A549 treated with ZK216348 at 1 μM for 4 hours (cell line): ENCODE data around the gene PHOSPHO1. TPM values are rescaled to one million over a fixed set of nuclear protein-coding genes. Genes with fewer than 3 reads are reported as not detected.

Experiments
- total RNA-seq: library from RNA; stranded (reverse); fragments of 200-300 nt; extraction: Qiagen RNA extraction; gene quantifications from 5 replicates; pipeline ENCODE4 v1.2.3, GENCODE V29; 2022; ENCODE audit warnings: low read depth

Gene PHOSPHO1
- 0.33 to 0.97 TPM (median 0.42 TPM) in 5 replicates for total RNA-seq

DNA sequence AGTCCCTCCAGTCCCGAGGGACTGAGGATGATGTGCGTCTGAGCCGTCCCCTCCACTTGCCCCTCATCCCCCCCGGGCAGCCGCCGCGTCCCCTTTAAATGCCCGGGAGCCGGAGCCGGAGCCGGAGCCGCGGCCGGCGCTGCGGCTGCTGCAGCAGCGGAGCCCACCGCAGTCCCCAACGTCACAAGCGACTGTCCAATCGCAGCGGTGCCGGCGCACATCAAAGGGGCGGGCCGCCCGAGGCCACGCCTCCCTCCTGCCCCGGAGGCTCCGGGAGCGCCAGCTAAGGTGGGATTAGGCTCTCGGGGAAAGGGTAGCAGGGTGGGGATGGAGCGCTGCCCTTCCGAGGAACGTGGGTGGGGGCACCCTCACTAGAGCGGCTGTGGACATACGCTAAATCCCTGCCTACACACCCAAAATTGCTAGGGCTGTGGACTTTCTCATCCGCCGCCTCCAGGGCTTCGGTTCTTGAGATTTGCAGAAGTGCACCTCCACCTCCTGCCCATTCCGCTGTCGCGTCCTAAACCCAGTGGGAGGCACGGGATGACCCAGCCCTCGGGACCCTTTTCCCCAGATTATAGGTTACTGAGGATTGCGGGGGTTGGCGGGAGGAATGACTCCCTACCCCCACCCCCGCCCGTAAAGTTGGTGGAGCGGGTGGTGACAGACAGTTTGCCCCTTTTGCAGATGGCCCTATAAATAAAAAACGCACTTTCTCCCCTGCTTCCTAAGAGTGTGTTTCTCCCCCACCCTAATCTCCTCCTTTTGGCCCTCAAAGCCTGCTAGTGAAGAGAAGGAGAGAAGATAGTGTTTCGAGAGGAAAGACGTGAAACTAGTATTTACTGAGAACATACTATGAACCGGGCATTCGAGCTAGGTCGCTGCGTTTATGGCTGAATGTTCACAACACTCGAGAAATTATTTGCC lies at the start of gene PHOSPHO1:
PHOSPHO1 (minus strand) TSS at position 152 of the 927 bp plus-strand sequence. CDS start 4,096 bp downstream, outside the sequence.

DNA sequence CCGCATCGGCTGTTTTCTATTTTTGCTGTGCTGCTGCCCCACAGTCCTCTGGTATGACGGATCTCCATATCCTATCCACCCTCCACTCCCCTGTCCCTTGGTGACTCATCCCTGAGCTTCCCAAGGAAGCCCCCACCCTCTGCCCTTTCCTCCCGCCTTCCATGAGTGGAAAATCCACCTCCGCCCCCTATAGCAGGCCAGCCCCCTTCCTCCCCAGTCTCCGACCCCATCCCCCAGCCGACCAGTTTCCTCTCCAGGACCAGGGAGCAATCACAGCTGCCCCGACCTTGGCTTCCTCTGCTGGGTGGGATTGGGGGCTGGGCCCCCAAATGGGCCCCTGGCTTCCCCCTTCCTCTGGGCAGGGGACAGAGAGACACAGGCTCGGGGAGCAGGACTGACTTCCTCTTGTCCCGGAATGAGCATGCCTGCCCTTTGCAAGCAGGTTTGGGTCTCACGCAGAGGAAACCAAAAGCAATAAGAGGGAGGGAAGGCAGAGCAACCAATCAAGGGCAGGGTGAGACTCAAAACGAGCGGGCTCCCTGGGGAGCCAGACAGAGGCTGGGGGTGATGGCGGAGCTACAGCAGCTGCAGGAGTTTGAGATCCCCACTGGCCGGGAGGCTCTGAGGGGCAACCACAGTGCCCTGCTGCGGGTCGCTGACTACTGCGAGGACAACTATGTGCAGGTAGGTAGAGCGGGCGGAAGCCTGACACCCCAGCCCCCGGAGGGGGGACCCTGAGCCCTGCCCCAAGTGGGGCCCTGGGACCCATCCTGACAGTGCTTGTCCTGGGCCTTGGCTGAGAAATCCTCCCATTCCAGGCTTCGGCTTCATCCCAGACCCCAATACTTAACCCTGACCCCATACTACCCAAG lies 20.2 kb downstream of the PHOSPHO1 start, which contains the start of the genes ABI3 and GNGT2:
ABI3 (plus strand) TSS at position 550 of the 872 bp plus-strand sequence; CDS start at position 568, 18 bp downstream.
GNGT2 (minus strand) TSS at position 417 of the 872 bp plus-strand sequence. CDS start 3,152 bp downstream, outside the sequence.

Other genes with a start within 250 kb of the PHOSPHO1 start
- gene IGF2BP1, start 233.4 kb downstream of the PHOSPHO1 start, total RNA-seq: 58.9 to 90.0 TPM (median 79.9 TPM) in 5 replicates
- gene B4GALNT2, start 98.0 kb downstream of the PHOSPHO1 start, total RNA-seq: 0.18 to 0.57 TPM (median 0.45 TPM) in 5 replicates
- gene GNGT2, start 20.2 kb downstream of the PHOSPHO1 start, total RNA-seq: 0.69 to 1.5 TPM (median 0.85 TPM) in 5 replicates
- not detected in 5 replicates for gene ABI3, start 20.1 kb downstream of the PHOSPHO1 start, total RNA-seq
- gene ZNF652, start 131.5 kb upstream of the PHOSPHO1 start, total RNA-seq: 6.9 to 10.6 TPM (median 7.7 TPM) in 5 replicates
- 285 to 448 TPM (median 440 TPM) in 5 replicates for gene PHB1, start 184.1 kb upstream of the PHOSPHO1 start, total RNA-seq